Activated T-cell treated with anti-CD3 and anti-CD28 coated beads, Interleukin-2, amount 50 U/mL, for 48 hours (primary cell): ENCODE results near the gene KIRREL3.

Experiments
- DNase-seq, 2 experiments: peaks; one replicate each; pipeline ENCODE4 v3.0.0-alpha.2; 2020

KIRREL3 gene

GRCh38 chr11:127000291-127000968 is at the start of gene KIRREL3:
TSS of gene KIRREL3 (minus strand) at chr11:127000770.
- no peak for DNase-seq

- DNase-seq: no peak
Observed at GRCh38 chr11:127050186-127050585, 49.6 kb upstream of the KIRREL3 start.

- DNase-seq: no peak
Observed at GRCh38 chr11:127049486-127049885, 48.9 kb upstream of the KIRREL3 start.

- no peak for DNase-seq
Observed at GRCh38 chr11:127044535-127044934, 44.0 kb upstream of the KIRREL3 start.

GRCh38 chr11:127042445-127042844 is 41.9 kb upstream of the KIRREL3 start:
- no peak for DNase-seq

GRCh38 chr11:127039591-127039990 is 39.0 kb upstream of the KIRREL3 start:
- DNase-seq: no peak

- no peak for DNase-seq
Observed at GRCh38 chr11:127037596-127037995, 37.0 kb upstream of the KIRREL3 start.

GRCh38 chr11:127037001-127037400 is 36.4 kb upstream of the KIRREL3 start:
- DNase-seq: no peak

- no peak for DNase-seq
Observed at GRCh38 chr11:127035824-127036223, 35.3 kb upstream of the KIRREL3 start.

GRCh38 chr11:127034973-127035372 is 34.4 kb upstream of the KIRREL3 start:
- DNase-seq: no peak

GRCh38 chr11:127028648-127029047 is 28.1 kb upstream of the KIRREL3 start:
- no peak for DNase-seq

- no peak for DNase-seq
Observed at GRCh38 chr11:127027789-127028188, 27.2 kb upstream of the KIRREL3 start.

- DNase-seq: no peak
Observed at GRCh38 chr11:127027000-127027399, 26.4 kb upstream of the KIRREL3 start.

- DNase-seq: no peak
Observed at GRCh38 chr11:127023991-127024390, 23.4 kb upstream of the KIRREL3 start.

- DNase-seq: no peak
Observed at GRCh38 chr11:127018683-127019279, 18.2 kb upstream of the KIRREL3 start.

GRCh38 chr11:127017482-127017881 is 16.9 kb upstream of the KIRREL3 start:
- DNase-seq: no peak

- DNase-seq: no peak
Observed at GRCh38 chr11:127013550-127013949, 13.0 kb upstream of the KIRREL3 start.

GRCh38 chr11:127006311-127006710 is 5.7 kb upstream of the KIRREL3 start:
- no peak for DNase-seq

- DNase-seq: peak in 1 of 2 experiments; percentile 20
Observed at GRCh38 chr11:127003260-127003981, 2.9 kb upstream of the KIRREL3 start.

GRCh38 chr11:127002669-127003259 is 2.2 kb upstream of the KIRREL3 start:
- no peak for DNase-seq

- no peak for DNase-seq
Observed at GRCh38 chr11:127000981-127001380, 411 bp upstream of the KIRREL3 start.

GRCh38 chr11:126999366-126999765 is 1.2 kb downstream of the KIRREL3 start:
- DNase-seq: no peak

GRCh38 chr11:126997641-126998040 is 2.9 kb downstream of the KIRREL3 start:
- DNase-seq: no peak

GRCh38 chr11:126997196-126997595 is 3.4 kb downstream of the KIRREL3 start:
- DNase-seq: no peak
